GM12878 (cell line): ENCODE measurements around the gene JPH4. TPM values are rescaled to one million over a fixed set of nuclear protein-coding genes. Genes with fewer than 3 reads are reported as not detected.

Experiments
- CEBPB ChIP-seq, 2 experiments: fragments of 150-350 bp in 1 of 2; IDR thresholded peaks; 2 replicates each; pipeline ENCODE4 v1.6.1; 2012 to 2014; ENCODE audit warnings: low read depth in 2 of 2, low read length in 2 of 2, borderline replicate concordance in 1 of 2, inconsistent platforms in 1 of 2
- CREB1 ChIP-seq: IDR thresholded peaks from 2 replicates; pipeline ENCODE4 v1.6.1; 2012; ENCODE audit warnings: low read depth, mild to moderate bottlenecking, inconsistent platforms
- CREM ChIP-seq: IDR thresholded peaks from 2 replicates; pipeline ENCODE4 v1.6.1; 2014; ENCODE audit warnings: antibody characterized with exemption, low read depth
- E4F1 ChIP-seq: fragments of 450-650 bp; IDR thresholded peaks from 2 replicates; pipeline ENCODE4 v1.6.1; 2018; ENCODE audit warnings: borderline replicate concordance, mild to moderate bottlenecking; ENCODE audit not compliant: partially characterized antibody
- HSF1 ChIP-seq: fragments of 150-350 bp; IDR thresholded peaks from 2 replicates; pipeline ENCODE4 v1.6.1; 2014; ENCODE audit warnings: mild to moderate bottlenecking, low read depth, low read length
- NBN ChIP-seq: fragments of 450-650 bp; IDR thresholded peaks from 2 replicates; pipeline ENCODE4 v1.6.1; 2016
- NFXL1 ChIP-seq: fragments of 450-650 bp; IDR thresholded peaks from 2 replicates; pipeline ENCODE4 v1.6.1; 2017; ENCODE audit warnings: antibody characterized with exemption, mild to moderate bottlenecking, borderline replicate concordance
- NR2C2 ChIP-seq: IDR thresholded peaks from 2 replicates; pipeline ENCODE4 v1.6.1; 2011; ENCODE audit warnings: borderline replicate concordance, low read depth; ENCODE audit not compliant: control insufficient read depth, insufficient read length
- POLR2AphosphoS2 ChIP-seq: IDR thresholded peaks from 2 replicates; pipeline ENCODE4 v1.6.1; 2011; ENCODE audit warnings: low read depth, mild to moderate bottlenecking, low read length, improper control_type of control experiment, moderate library complexity
- RBBP5 ChIP-seq: fragments of 200-600 bp; sonication (generic); conservative IDR thresholded peaks from 2 replicates; pipeline ENCODE4 v1.6.1; 2016
- SPI1 ChIP-seq: IDR thresholded peaks from 2 replicates; pipeline ENCODE4 v1.6.1; 2011; ENCODE audit warnings: low read depth, mild to moderate bottlenecking, low read length, moderate library complexity, borderline replicate concordance; ENCODE audit not compliant: insufficient read depth
- STAT1 ChIP-seq: fragments of 450-650 bp; conservative IDR thresholded peaks from 2 replicates; pipeline ENCODE4 v1.6.1; 2014; ENCODE audit warnings: antibody characterized with exemption, mild to moderate bottlenecking
- TCF3 ChIP-seq: IDR thresholded peaks from 2 replicates; pipeline ENCODE4 v1.6.1; 2012; ENCODE audit warnings: low read depth, mild to moderate bottlenecking, low read length, borderline replicate concordance; ENCODE audit not compliant: insufficient read depth
- YBX1 ChIP-seq: fragments of 450-650 bp; IDR thresholded peaks from 2 replicates; pipeline ENCODE4 v1.6.1; 2016; ENCODE audit warnings: antibody characterized with exemption
- ZBTB40 ChIP-seq: fragments of 450-650 bp; IDR thresholded peaks from 2 replicates; pipeline ENCODE4 v1.6.1; 2016; ENCODE audit warnings: mild to moderate bottlenecking, moderate library complexity, borderline replicate concordance
- polyA plus RNA-seq, 11 experiments: library from polyadenylated mRNA; depleted of rRNA in 4 of 11; unstranded in 6 of 11; stranded (reverse) in 5 of 11; fragments of >200 nt; fragmentation: Nextera tagmentation in 4 of 11; fragmentation: Illumina TruSeq in 1 of 11; extraction: Ambion mirVana in 4 of 11; extraction: Trizol in 1 of 11; gene quantifications; 1 replicate in 1 of 11; 2 replicates in 10 of 11; pipeline versions ENCODE4 v1.2.1 to v1.2.3, GENCODE V29; 2011 to 2016; ENCODE audit warnings: inconsistent platforms in 2 of 11, missing spikeins in 2 of 11, low read depth in 1 of 11
- total RNA-seq, 4 experiments: library from RNA; depleted of rRNA in 3 of 4; stranded (reverse); fragments of >200 nt in 3 of 4; fragmentation: Illumina TruSeq in 1 of 4; extraction: Trizol in 1 of 4; gene quantifications; 2 replicates each; pipeline versions ENCODE4 v1.2.1 to v1.2.3, GENCODE V29; 2013 to 2021

Gene JPH4
- total and polyA plus RNA-seq, 10 of the 15 experiments (the other 5 are each of a cell fraction or from before 2014, with no cell fraction given): 0.48 to 10.3 (median 3.8) TPM

GRCh38 chr14:23605931-23606585, 27.5 kb upstream of the JPH4 start (continued):
- TF ChIP-seq CEBPB (IDR thresholded peaks at IDR 0.05; ENCODE audit: borderline replicate concordance in 1 of 2, low read depth in 2 of 2, low read length in 2 of 2) (no peak; a peak in 1 of 4 replicates), E4F1 (no peak), CREB1 (peak; percentile 63; the same call in 1 of the 2 replicates), POLR2AphosphoS2 (no peak), HSF1 (no peak), RBBP5 (no peak), STAT1 (no peak), YBX1 (no peak), SPI1 (peak; percentile 78), NR2C2 (no peak), ZBTB40 (no peak), NFXL1 (no peak), NBN (peak; percentile 66; the same call in 1 of the 2 replicates), TCF3 (no peak), CREM (peak; percentile 84)
- TF ChIP-seq, all 136 proteins: peak for 45
